ENCODE results near the gene IGDCC3.

IGDCC3 gene

GRCh38 chr15:65377105-65377975 is 462 bp downstream of the IGDCC3 start:
- H3K4me1 ChIP-seq = peaks cover 12% of the 10 kb centered on the region
- in situ Hi-C loops (cut with MboI; ENCODE audit: low sequenced_read_pairs) = no loop called here
- H3K36me3 ChIP-seq (replicated peaks) = peaks cover 19% of the 10 kb centered on the region; the same call in 1 of the 2 replicates
- H3K9me3 ChIP-seq = no peaks in the 10 kb centered on the region
- no peaks in the 10 kb centered on the region for H3K27me3 ChIP-seq (ENCODE audit: low read depth)
- H3K4me3 ChIP-seq = peak overlapping the region; percentile 70
- peak; percentile 43 to 77 for DNase-seq (ENCODE audit: low spot score in 2 of 2)

GRCh38 chr15:65376767-65377104 is 1.1 kb downstream of the IGDCC3 start:
- in situ Hi-C loops (cut with MboI; ENCODE audit: low sequenced_read_pairs) = no loop called here
- H3K4me1 ChIP-seq = peaks cover 12% of the 10 kb centered on the region
- peaks cover 20% of the 10 kb centered on the region; the same call in 1 of the 2 replicates for H3K36me3 ChIP-seq (replicated peaks)
- DNase-seq (ENCODE audit: low spot score in 2 of 2) = no peak
- no peaks in the 10 kb centered on the region for H3K9me3 ChIP-seq
- peak overlapping the region; percentile 70 for H3K4me3 ChIP-seq
- H3K27me3 ChIP-seq (ENCODE audit: low read depth) = no peaks in the 10 kb centered on the region

GRCh38 chr15:65375871-65376607 is 1.8 kb downstream of the IGDCC3 start:
- Histone ChIP-seq H3K4me3 (no peak overlapping the region), H3K36me3 (replicated peaks) (peaks cover 20% of the 10 kb centered on the region; the same call in 1 of the 2 replicates), H3K27me3 (ENCODE audit: low read depth) (no peaks in the 10 kb centered on the region), H3K9me3 (no peaks in the 10 kb centered on the region), H3K4me1 (peaks cover 12% of the 10 kb centered on the region)
- in situ Hi-C loops (cut with MboI; ENCODE audit: low sequenced_read_pairs) = no loop called here
- no peak for DNase-seq (ENCODE audit: low spot score in 2 of 2)

- no peak overlapping the region for H3K4me3 ChIP-seq
- peaks cover 12% of the 10 kb centered on the region for H3K4me1 ChIP-seq
- in situ Hi-C loops (cut with MboI; ENCODE audit: low sequenced_read_pairs) = no loop called here
- peaks cover 20% of the 10 kb centered on the region for H3K36me3 ChIP-seq (replicated peaks)
- no peak for DNase-seq (ENCODE audit: low spot score in 2 of 2)
- H3K9me3 ChIP-seq = no peaks in the 10 kb centered on the region
- no peaks in the 10 kb centered on the region for H3K27me3 ChIP-seq (ENCODE audit: low read depth)
These were observed 2.9 kb downstream of the IGDCC3 start for GRCh38 chr15:65374821-65375401.

GRCh38 chr15:65374334-65374733 is 3.5 kb downstream of the IGDCC3 start:
- peaks cover 20% of the 10 kb centered on the region for H3K36me3 ChIP-seq (replicated peaks)
- no peaks in the 10 kb centered on the region for H3K27me3 ChIP-seq (ENCODE audit: low read depth)
- in situ Hi-C loops (cut with MboI; ENCODE audit: low sequenced_read_pairs) = no loop called here

GRCh38 chr15:65373163-65373651 is 4.6 kb downstream of the IGDCC3 start:
- in situ Hi-C loops (cut with MboI; ENCODE audit: low sequenced_read_pairs) = no loop called here
- Histone ChIP-seq H3K9me3 (no peaks in the 10 kb centered on the region), H3K4me1 (peaks cover 19% of the 10 kb centered on the region), H3K27me3 (ENCODE audit: low read depth) (no peaks in the 10 kb centered on the region), H3K36me3 (replicated peaks) (peaks cover 20% of the 10 kb centered on the region), H3K4me3 (no peak overlapping the region)
- DNase-seq (ENCODE audit: low spot score in 2 of 2) = no peak

More at GRCh38 chr15:65374334-65374733, 3.5 kb downstream of the IGDCC3 start:
- peaks cover 12% of the 10 kb centered on the region for H3K4me1 ChIP-seq
- no peaks in the 10 kb centered on the region for H3K9me3 ChIP-seq
- H3K4me3 ChIP-seq = no peak overlapping the region
- no peak for DNase-seq (ENCODE audit: low spot score in 2 of 2)

GRCh38 chr15:65372787-65373067 is 5.1 kb downstream of the IGDCC3 start:
- in situ Hi-C loops (cut with MboI; ENCODE audit: low sequenced_read_pairs) = no loop called here

GRCh38 chr15:65371976-65372786 is 5.6 kb downstream of the IGDCC3 start:
- peaks cover 25% of the 10 kb centered on the region for H3K4me1 ChIP-seq
- no peaks in the 10 kb centered on the region for H3K9me3 ChIP-seq
- H3K36me3 ChIP-seq (replicated peaks) = peaks cover 20% of the 10 kb centered on the region
- no peak for DNase-seq (ENCODE audit: low spot score in 2 of 2)
- H3K27me3 ChIP-seq (ENCODE audit: low read depth) = no peaks in the 10 kb centered on the region
- H3K4me3 ChIP-seq = no peak overlapping the region
- in situ Hi-C loops (cut with MboI; ENCODE audit: low sequenced_read_pairs) = no loop called here

More at GRCh38 chr15:65372787-65373067, 5.1 kb downstream of the IGDCC3 start:
- DNase-seq (ENCODE audit: low spot score in 2 of 2) = peak; percentile 48 to 73
- H3K4me3 ChIP-seq = no peak overlapping the region
- no peaks in the 10 kb centered on the region for H3K27me3 ChIP-seq (ENCODE audit: low read depth)
- H3K9me3 ChIP-seq = no peaks in the 10 kb centered on the region
- H3K4me1 ChIP-seq = peaks cover 21% of the 10 kb centered on the region
- H3K36me3 ChIP-seq (replicated peaks) = peaks cover 20% of the 10 kb centered on the region

GRCh38 chr15:65370885-65371284 is 6.9 kb downstream of the IGDCC3 start:
- Histone ChIP-seq H3K27me3 (ENCODE audit: low read depth) (no peaks in the 10 kb centered on the region), H3K9me3 (no peaks in the 10 kb centered on the region), H3K4me3 (no peak overlapping the region), H3K4me1 (peaks cover 22% of the 10 kb centered on the region), H3K36me3 (replicated peaks) (peaks cover 20% of the 10 kb centered on the region)
- DNase-seq (ENCODE audit: low spot score in 2 of 2) = no peak
- in situ Hi-C loops (cut with MboI; ENCODE audit: low sequenced_read_pairs) = no loop called here

GRCh38 chr15:65369651-65370050 is 8.2 kb downstream of the IGDCC3 start:
- no peak for DNase-seq (ENCODE audit: low spot score in 2 of 2)
- Histone ChIP-seq H3K4me3 (no peak overlapping the region), H3K9me3 (no peaks in the 10 kb centered on the region), H3K27me3 (ENCODE audit: low read depth) (no peaks in the 10 kb centered on the region), H3K36me3 (replicated peaks) (peaks cover 14% of the 10 kb centered on the region), H3K4me1 (peaks cover 22% of the 10 kb centered on the region)
- in situ Hi-C loops (cut with MboI; ENCODE audit: low sequenced_read_pairs) = no loop called here

- peaks cover 14% of the 10 kb centered on the region for H3K36me3 ChIP-seq (replicated peaks)
- no peaks in the 10 kb centered on the region for H3K9me3 ChIP-seq
- H3K4me1 ChIP-seq = peaks cover 22% of the 10 kb centered on the region
- in situ Hi-C loops (cut with MboI; ENCODE audit: low sequenced_read_pairs) = no loop called here
- no peaks in the 10 kb centered on the region for H3K27me3 ChIP-seq (ENCODE audit: low read depth)
- no peak overlapping the region for H3K4me3 ChIP-seq
- no peak for DNase-seq (ENCODE audit: low spot score in 2 of 2)
These were observed 8.6 kb downstream of the IGDCC3 start for GRCh38 chr15:65369212-65369547.

GRCh38 chr15:65368302-65369211 is 9.2 kb downstream of the IGDCC3 start:
- H3K4me3 ChIP-seq = no peak overlapping the region
- in situ Hi-C loops (cut with MboI; ENCODE audit: low sequenced_read_pairs) = no loop called here
- no peaks in the 10 kb centered on the region for H3K9me3 ChIP-seq
- H3K4me1 ChIP-seq = peaks cover 22% of the 10 kb centered on the region
- DNase-seq (ENCODE audit: low spot score in 2 of 2) = peak; percentile 66 to 80
- no peaks in the 10 kb centered on the region for H3K27me3 ChIP-seq (ENCODE audit: low read depth)
- H3K36me3 ChIP-seq (replicated peaks) = peaks cover 12% of the 10 kb centered on the region

All from HAP-1 (cell line).